Central memory CD4-positive, alpha-beta T cell (primary cell): ENCODE data around the gene GHRL.
"Not testable (repeated sequence)": the region's sequence is repeated elsewhere in the genome, so short reads cannot be mapped to it uniquely, and the experiment has no call there.

ENCODE experiments used
- DNase-seq: peaks from one replicate; pipeline ENCODE4 v3.0.0; 2022

GHRL gene

GRCh38 chr3:10272476-10272875 is 20.3 kb downstream of the GHRL start:
- not testable (repeated sequence) for DNase-seq

- no peak for DNase-seq
These were observed 23.3 kb downstream of the GHRL start for GRCh38 chr3:10269443-10269842.

GRCh38 chr3:10268930-10269329 is 23.8 kb downstream of the GHRL start:
- no peak for DNase-seq

GRCh38 chr3:10268116-10268515 is 24.6 kb downstream of the GHRL start:
- no peak for DNase-seq

GRCh38 chr3:10266936-10267335 is 25.8 kb downstream of the GHRL start:
- DNase-seq = not testable (repeated sequence)

- no peak for DNase-seq
These were observed 26.9 kb downstream of the GHRL start for GRCh38 chr3:10265833-10266232.

GRCh38 chr3:10263646-10264363 is 28.9 kb downstream of the GHRL start:
- peak; percentile 62 for DNase-seq

GRCh38 chr3:10262027-10262426 is 30.7 kb downstream of the GHRL start:
- DNase-seq = no peak

GRCh38 chr3:10260211-10260701 is 32.5 kb downstream of the GHRL start:
- no peak for DNase-seq

GRCh38 chr3:10259798-10260197 is 32.9 kb downstream of the GHRL start:
- DNase-seq = no peak

GRCh38 chr3:10259036-10259435 is 33.7 kb downstream of the GHRL start:
- no peak for DNase-seq

GRCh38 chr3:10255835-10256234 is 36.9 kb downstream of the GHRL start:
- DNase-seq = no peak

- DNase-seq = no peak
These were observed 39.0 kb downstream of the GHRL start for GRCh38 chr3:10253731-10254130.

- no peak for DNase-seq
These were observed 41.7 kb downstream of the GHRL start for GRCh38 chr3:10251006-10251405.

- no peak for DNase-seq
These were observed 42.9 kb downstream of the GHRL start for GRCh38 chr3:10249833-10250232.

- DNase-seq = peak; percentile 34
These were observed 43.6 kb downstream of the GHRL start for GRCh38 chr3:10248984-10249748.

GRCh38 chr3:10248184-10248983 is 44.4 kb downstream of the GHRL start, which contains the start of gene TATDN2:
Gene TATDN2, plus strand, starts transcription at chr3:10248459. Its CDS starts 742 bp downstream, at chr3:10249201.
- DNase-seq = peak; percentile 91

- no peak for DNase-seq
These were observed 45.0 kb downstream of the GHRL start for GRCh38 chr3:10247679-10248183.

- DNase-seq = no peak
These were observed 47.5 kb downstream of the GHRL start for GRCh38 chr3:10245081-10245712.

- DNase-seq = no peak
These were observed 48.7 kb downstream of the GHRL start for GRCh38 chr3:10244009-10244408.

- DNase-seq = peak; percentile 85
These were observed 50.3 kb downstream of the GHRL start for GRCh38 chr3:10242182-10243065.
